Erythroblast (primary cell): ENCODE measurements around the gene RBM4B.

Experiments used
- GATA1 ChIP-seq: IDR thresholded peaks from 2 replicates; pipeline ENCODE4 v1.6.1; 2011; ENCODE audit warnings: low read depth, mild to moderate bottlenecking, control low read depth, low read length, moderate library complexity
- POLR2A ChIP-seq: IDR thresholded peaks from 2 replicates; pipeline ENCODE4 v1.6.1; 2011; ENCODE audit warnings: mild to moderate bottlenecking, low read length

DNA sequence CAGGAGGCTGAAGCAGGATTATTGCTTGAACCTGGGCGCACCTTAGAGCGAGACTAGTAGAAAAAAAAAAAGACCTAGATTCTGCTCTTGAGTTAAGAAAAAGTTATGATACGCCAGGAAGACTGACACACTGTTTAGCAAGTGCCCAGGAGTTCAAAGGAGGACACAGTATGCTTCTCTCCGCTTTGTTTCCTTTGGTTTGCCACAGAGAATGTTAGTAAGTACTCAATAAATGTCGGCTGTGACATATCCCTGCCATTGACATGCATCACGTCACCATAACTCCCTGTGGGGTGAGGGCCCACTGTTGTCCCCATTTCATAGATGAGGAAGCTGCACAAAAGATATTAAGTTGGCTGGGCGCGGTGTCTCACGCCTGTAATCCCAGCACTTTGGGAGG lies 44.3 kb upstream of the RBM4B start:
- TF ChIP-seq POLR2A, result no peak
- no peak for TF ChIP-seq GATA1
